ENCODE measurements around the gene MDFIC2.
"Not testable (repeated sequence)": the region's sequence is repeated elsewhere in the genome, so short reads cannot be mapped to it uniquely, and the experiment has no call there.

The MDFIC2 gene

DNA sequence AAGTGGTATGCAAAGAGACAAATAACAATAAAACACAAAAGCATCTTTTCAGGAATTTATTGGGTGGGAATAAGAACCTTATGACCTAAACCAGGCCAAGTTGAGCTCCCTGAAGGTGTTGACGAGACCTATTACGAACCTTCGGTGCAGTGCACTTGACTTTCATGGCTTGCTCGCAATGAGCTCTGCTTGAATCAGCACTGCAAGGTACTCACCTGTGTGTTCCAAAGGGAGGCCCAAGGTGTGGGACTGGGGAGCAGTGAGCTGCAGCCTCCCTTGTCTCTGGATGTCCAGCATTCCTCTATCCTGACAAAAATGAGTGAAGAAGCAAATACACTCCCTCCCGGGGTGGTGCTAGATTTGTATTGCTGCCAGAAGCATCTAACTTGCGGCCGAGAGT is at the start of gene MDFIC2:
Gene MDFIC2 (minus strand): TSS at position 303 of the 400 bp plus-strand sequence. CDS start 665 bp downstream, outside the sequence.
- DNase-seq, result no peak

DNA sequence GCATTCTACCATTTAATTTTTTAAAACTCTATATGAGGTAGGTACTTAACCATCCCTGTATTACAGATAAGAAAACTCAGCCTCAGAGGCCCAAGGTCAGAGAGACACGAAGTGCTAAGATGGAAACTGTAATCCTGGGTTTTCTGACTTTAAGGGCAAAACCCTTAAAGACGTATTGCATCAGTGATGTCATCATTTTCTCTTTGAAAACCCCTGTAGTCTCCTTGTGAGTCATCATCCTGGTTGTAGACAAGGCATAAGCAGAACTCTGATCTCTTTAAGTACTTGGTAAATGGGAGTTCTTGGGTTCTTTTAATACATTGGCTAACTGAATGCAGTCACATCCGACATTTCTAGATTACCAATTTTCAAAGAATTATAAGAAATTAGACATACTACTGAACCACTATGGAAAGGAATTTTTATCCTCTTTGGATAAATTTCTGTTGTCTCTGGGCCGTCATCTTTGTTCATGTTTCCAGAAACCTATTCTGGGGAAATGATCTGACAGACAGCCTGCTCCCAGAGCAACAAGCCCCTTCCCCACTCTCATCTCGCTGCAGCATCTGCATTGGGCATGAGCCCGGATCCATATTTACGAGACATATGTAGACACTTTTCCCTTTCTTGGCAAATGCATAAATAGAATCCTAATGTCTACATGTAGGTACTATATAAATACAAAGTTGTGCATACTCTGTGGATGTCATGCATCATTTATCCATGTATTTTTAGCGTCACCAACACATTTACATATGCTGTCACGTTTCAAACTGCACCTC is 48.7 kb upstream of the MDFIC2 start:
- DNase-seq, result no peak

- DNase-seq, result no peak
Observed at GRCh38 chr3:70359711-70360110, 47.3 kb upstream of the MDFIC2 start.

GRCh38 chr3:70358978-70359580 is 46.6 kb upstream of the MDFIC2 start:
- DNase-seq, result no peak

DNA sequence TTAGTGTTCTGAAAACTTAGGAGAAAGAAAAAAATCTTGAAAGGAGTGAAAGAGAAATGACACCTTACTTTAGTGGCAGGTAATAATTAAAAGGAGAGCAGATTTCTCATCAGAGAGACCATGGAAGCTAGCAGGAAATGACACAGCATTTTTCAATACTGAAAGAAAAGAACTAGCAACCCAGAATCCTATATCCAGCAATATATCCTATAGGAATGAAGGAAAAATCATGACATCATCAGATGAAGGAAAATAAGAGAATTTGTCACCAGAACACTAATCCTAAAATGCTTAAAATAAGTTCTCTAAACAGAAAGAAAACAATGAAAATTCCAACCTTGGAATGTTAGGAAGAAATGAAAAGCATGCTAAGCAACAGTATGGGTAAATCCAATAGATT is 39.8 kb upstream of the MDFIC2 start:
- DNase-seq, result no peak

GRCh38 chr3:70342149-70342548 is 29.7 kb upstream of the MDFIC2 start:
- no peak for DNase-seq

DNA sequence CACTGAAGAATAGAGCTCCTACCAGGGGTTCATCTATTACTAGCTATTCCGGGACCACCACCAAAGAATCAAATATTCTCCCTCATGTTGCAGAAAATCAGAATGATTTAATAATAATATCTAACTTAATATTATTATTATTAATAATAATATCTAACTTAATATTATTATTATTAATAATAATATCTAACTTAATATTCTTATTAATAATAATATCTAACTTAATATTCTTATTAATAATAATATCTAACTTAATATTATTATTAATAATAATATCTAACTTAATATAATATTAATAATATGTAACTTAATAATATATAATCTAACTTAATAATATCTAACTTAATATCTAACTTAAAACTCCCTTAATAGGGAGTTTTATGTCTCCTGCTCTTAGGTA is 24.4 kb upstream of the MDFIC2 start:
- DNase-seq, result not testable (repeated sequence)

DNA sequence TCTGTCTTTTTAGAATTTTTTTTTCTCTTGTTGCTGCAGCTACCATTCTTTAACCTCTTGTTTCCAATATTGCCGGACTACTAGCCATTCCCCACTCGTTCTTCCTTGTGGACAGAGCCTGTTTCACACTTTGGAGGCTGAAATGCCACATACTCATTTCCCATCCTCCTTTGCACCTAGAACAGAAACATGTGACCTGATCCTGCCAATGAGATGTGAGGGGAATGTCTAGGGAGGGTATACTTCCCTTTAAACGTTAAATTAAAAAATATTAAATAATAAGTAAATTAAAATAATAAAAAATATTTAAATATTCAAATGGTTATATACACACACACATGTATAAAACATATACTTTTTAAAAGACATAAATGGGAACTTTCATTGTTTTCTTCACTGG is 20.6 kb upstream of the MDFIC2 start:
- no peak for DNase-seq

DNA sequence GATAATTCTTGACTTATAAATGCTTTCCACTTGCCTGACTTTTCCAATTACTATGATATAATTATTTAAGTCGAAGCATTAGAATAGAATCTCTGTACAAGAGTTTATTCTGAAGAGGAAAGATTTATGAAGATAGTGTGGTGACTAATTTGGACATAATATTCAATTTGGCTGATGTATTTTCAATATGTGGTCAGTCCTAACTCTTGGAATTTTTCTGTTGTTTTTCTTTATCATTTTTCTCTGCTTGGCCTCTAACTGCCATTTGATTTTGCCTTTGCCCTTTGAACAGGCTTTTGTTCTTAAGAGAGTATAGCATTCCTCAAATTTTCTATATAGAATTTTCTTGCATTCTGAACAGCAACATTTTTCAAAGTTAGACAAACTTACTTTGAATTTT is 2.6 kb upstream of the MDFIC2 start:
- no peak for DNase-seq

DNA sequence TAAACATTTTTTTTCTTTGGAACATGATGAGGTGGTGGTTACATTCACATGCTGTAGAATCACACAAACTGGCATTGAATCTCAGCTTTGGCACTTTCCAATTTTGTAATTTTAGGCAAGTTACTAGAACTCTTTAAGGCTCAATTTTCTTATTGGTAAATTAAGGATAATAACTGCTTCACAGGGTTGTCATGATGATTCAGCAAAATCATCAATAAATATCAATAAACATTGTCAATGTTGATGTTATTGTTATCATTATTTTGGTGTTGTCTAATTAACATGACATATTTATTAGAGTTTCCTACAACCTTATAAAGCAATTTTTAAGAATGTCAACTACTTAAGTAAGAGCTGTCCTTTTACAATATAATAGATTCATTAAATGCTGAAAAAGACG is 1.6 kb downstream of the MDFIC2 start:
- no peak for DNase-seq

GRCh38 chr3:70309591-70309990 is 2.8 kb downstream of the MDFIC2 start:
- DNase-seq, result no peak

- DNase-seq, result no peak
Observed at GRCh38 chr3:70308760-70309159, 3.7 kb downstream of the MDFIC2 start.

DNA sequence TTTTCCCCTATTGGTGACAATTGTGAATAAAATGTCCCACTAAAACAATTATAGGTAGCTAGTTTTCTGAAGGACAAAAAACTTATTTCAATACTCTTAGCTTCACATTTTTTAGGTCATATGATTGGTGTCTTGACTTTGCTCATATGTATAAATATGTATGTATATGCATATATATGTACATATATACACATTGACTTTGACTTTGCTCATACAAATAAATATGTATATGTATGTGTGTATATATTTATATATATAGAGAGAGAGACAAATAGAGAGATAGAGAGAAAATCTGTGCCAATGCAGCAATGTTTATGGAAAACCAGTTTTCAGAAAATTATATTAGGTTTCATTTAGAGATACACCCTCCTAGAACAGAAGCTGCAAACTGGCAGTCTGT is 5.7 kb downstream of the MDFIC2 start:
- DNase-seq, result no peak

DNA sequence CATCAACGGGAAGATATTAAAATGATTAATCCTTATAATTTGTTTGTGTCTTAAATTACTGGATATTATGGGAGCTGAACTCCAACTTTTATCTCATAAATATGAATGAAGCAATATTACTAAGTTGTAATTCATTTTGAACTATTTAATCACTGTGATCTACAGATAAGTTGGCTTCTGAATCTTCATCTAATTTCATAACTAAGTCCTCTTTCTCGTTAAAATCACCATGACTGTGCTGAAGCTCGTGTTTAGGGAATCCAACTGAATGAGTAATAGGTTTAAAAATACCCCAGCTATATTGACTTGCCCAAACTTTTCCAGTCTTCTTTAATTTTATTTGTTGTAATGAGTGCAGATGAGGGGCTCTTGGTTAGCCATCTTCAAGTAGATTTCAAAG is 14.1 kb downstream of the MDFIC2 start:
- no peak for DNase-seq

DNA sequence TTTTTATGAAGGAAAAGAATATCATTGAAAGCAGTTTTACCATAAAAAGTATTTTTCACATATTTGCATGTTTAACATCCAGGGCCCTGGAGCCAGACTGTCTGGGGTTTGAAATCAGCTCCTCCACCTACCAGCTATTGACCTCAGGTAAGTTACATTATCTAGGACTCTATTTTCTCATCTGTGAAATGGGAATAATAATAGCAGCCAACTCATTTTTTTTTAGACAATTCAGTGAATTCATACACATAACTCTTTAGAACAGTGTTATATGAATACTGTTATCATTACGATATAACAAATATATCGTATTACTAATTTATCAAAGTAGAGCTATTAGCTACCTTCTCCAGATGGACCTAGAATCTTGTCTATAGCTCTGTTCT is 21.3 kb downstream of the MDFIC2 start:
- no peak for DNase-seq

- not testable (repeated sequence) for DNase-seq
Observed at GRCh38 chr3:70290431-70291096, 21.9 kb downstream of the MDFIC2 start.

- no peak for DNase-seq
Observed at GRCh38 chr3:70281663-70282062, 30.8 kb downstream of the MDFIC2 start.

DNA sequence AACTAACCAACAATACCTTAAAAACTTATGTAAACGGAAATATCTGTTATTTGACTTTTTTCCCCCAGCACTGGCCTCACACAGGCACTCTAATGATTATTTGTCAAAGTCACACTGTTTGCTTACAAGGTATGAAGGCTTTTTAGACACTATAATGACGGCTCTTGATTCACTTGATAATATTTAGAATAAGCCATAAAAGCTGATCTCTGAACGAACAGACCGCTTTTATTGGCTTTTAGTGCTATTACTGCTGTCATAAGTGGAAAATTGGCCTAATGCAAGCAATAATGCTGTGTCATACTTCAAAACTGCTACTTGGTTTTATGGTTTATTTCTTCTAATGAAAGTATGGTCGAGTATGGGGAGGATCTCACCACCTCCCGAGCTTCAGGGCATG is 35.1 kb downstream of the MDFIC2 start:
- DNase-seq, result no peak

DNA sequence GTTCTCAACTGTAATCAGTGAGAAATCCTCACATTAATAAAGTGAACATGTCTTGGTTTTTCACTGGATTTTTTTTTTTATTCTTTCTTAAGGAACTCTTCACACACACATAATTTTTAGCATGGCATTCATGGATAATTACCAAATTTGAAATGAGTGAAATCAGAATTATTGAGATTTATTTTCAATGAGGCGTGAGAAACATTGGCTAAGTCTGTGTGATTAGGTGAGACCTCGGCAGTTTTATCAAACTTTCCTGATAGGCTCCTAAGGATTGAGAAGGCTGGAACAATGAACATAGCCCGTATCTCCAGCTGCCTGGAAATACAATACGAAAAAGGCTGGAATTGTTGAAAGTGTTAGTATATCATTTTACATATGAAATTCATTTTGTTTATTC is 35.5 kb downstream of the MDFIC2 start:
- no peak for DNase-seq

DNA sequence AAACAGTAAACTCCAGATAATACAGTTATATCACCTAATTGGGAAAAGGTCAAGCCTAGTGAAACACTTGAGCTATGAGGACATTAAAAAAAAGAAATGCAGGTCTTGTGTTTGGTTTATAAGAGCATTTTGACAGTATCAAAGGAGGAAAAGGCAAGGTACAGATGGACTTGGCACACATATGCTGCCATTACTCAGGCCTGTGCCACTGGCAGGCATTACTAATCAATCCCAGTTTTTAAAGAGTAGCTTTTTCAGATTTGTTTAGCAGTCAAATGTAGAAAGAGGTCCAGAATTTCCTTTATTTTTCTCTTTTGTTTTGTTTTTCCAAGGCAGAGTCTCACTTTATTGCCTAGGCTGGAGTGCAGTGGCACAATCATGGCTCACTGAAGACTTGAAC is 38.9 kb downstream of the MDFIC2 start:
- no peak for DNase-seq

DNA sequence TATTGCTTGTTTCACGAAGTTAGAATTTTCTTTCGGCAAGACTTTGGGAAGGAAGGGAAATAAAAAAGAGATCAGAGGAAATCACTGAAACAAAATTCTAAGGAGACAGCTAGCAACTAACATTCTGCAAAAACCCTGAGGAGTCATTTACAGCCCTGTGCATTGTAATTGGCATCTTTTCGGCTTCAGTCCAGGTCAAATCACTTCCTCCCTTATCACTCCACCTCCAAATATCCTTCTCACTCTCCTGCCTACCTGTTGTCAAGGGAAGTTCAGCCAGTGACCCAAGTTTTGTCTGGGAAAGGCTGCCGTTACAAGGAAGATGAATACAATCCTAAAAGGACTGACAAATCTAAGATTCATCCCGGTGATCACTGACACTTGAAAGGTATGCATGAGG is 39.6 kb downstream of the MDFIC2 start:
- no peak for DNase-seq

GRCh38 chr3:70264122-70264780 is 48.2 kb downstream of the MDFIC2 start:
- DNase-seq, result no peak

DNA sequence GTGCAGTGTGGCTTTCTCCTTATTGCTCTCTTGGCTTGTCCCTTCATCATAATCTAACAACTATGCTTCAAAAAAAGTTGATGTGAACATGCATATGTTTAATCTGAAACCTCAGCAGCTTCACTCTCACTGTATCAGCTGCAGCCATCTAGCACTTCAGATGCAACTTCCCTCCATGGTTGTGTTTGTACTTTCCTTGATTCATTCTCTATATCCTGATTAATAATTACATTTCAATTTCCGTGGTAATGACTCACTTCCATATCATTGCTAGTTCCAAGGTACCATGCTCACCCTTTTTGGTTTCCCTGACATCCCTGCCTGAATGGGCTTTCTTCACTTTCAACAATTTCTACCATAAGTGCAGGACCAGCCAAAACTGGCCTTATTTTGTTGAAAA is 51.2 kb downstream of the MDFIC2 start:
- no peak for DNase-seq

- no peak for DNase-seq
Observed at GRCh38 chr3:70256566-70256965, 55.9 kb downstream of the MDFIC2 start.

All from NK-92 treated with Interleukin-12 subunit alpha and Interleukin-12 subunit beta, amount 100 ng/mL, for 24 hours (cell line).